Stimulated activated naive CD8-positive, alpha-beta T cell treated with anti-CD3 and anti-CD28 coated beads, Interleukin-15, amount 100 ng/mL, for 72 hours (primary cell): ENCODE results near the gene RPS15.

Experiments
- ATAC-seq: fragments of 150-1000 bp; cut with Tn5 transposase; 2 replicates; pipeline ENCODE4 v1.10.0; 2021; ENCODE audit warnings: mild to moderate bottlenecking, moderate library complexity
- DNase-seq, 2 donors: peaks; one replicate each; pipeline ENCODE4 v3.0.0; 2021 to 2022
- H3K27ac Mint-ChIP-seq, 2 donors: one replicate each; pipeline ENCODE4 v1.8.0; 2022; ENCODE audit warnings: mild to moderate bottlenecking in 2 of 2, mixed read lengths in 2 of 2, moderate library complexity in 2 of 2
- H3K27me3 Mint-ChIP-seq: one replicate; pipeline ENCODE4 v1.8.0; 2022; ENCODE audit warnings: mixed read lengths
- H3K4me1 Mint-ChIP-seq: one replicate; pipeline ENCODE4 v1.8.0; 2022; ENCODE audit warnings: mild to moderate bottlenecking, mixed read lengths
- H3K4me3 Mint-ChIP-seq, 2 donors: one replicate each; pipeline ENCODE4 v1.8.0; 2022; ENCODE audit warnings: mild to moderate bottlenecking in 2 of 2, mixed read lengths in 2 of 2, moderate library complexity in 1 of 2
- H3K9me3 Mint-ChIP-seq, 2 donors: one replicate each; pipeline ENCODE4 v1.8.0; 2022; ENCODE audit warnings: mixed read lengths in 2 of 2

Gene RPS15

GRCh38 chr19:1449467-1450442, 11.6 kb downstream of the RPS15 start, which contains the start of gene APC2:
Gene APC2 (plus strand): TSS chr19:1450121. CDS start chr19:1453002, 2,881 bp downstream.
- peaks cover 90% of the 10 kb centered on the region for H3K27me3 Mint-ChIP-seq
- H3K4me1 Mint-ChIP-seq = peaks cover 29% of the 10 kb centered on the region
- H3K27ac Mint-ChIP-seq = peak within 1 kb of the TSS in 1 of 2 donors; percentile 16
- peak; percentile 57 for ATAC-seq
- DNase-seq = peak in 1 of 2 donors; percentile 59
- H3K9me3 Mint-ChIP-seq = no peaks in the 10 kb centered on the region
- peak within 1 kb of the TSS; percentile 29 to 78 for H3K4me3 Mint-ChIP-seq

- Mint-ChIP-seq H3K4me3 (no peak overlapping the region), H3K9me3 (no peaks in the 10 kb centered on the region), H3K27me3 (peaks cover 95% of the 10 kb centered on the region), H3K4me1 (peaks cover 32% of the 10 kb centered on the region), H3K27ac (no peak overlapping the region)
- ATAC-seq (no peak), DNase-seq (no peak)
Measured at GRCh38 chr19:1450735-1451731, 12.8 kb downstream of the RPS15 start.

GRCh38 chr19:1451916-1452801, 14.0 kb downstream of the RPS15 start:
- DNase-seq = no peak
- Mint-ChIP-seq H3K4me1 (peaks cover 33% of the 10 kb centered on the region), H3K9me3 (no peaks in the 10 kb centered on the region), H3K4me3 (no peak overlapping the region), H3K27me3 (peaks cover 96% of the 10 kb centered on the region), H3K27ac (no peak overlapping the region)
- ATAC-seq = no peak

- no peak for DNase-seq
- no peak overlapping the region for H3K4me3 Mint-ChIP-seq
Measured at GRCh38 chr19:1452802-1453524, 14.8 kb downstream of the RPS15 start.

GRCh38 chr19:1453525-1454364, 15.5 kb downstream of the RPS15 start:
- no peak for DNase-seq
- ATAC-seq = no peak
- H3K27me3 Mint-ChIP-seq = peaks cover 96% of the 10 kb centered on the region
- H3K9me3 Mint-ChIP-seq = no peaks in the 10 kb centered on the region
- no peak overlapping the region for H3K4me3 Mint-ChIP-seq
- H3K4me1 Mint-ChIP-seq = peaks cover 34% of the 10 kb centered on the region
- no peak overlapping the region for H3K27ac Mint-ChIP-seq

More at GRCh38 chr19:1452802-1453524, 14.8 kb downstream of the RPS15 start:
- Mint-ChIP-seq H3K9me3 (no peaks in the 10 kb centered on the region), H3K27ac (no peak overlapping the region), H3K4me1 (peaks cover 33% of the 10 kb centered on the region), H3K27me3 (peaks cover 96% of the 10 kb centered on the region)
- ATAC-seq = no peak

GRCh38 chr19:1455002-1455335, 16.8 kb downstream of the RPS15 start:
- no peak for ATAC-seq
- H3K4me3 Mint-ChIP-seq = peak overlapping the region; percentile 12 to 61
- peaks cover 92% of the 10 kb centered on the region for H3K27me3 Mint-ChIP-seq

GRCh38 chr19:1455336-1456120, 17.3 kb downstream of the RPS15 start:
- Mint-ChIP-seq H3K27ac (peak overlapping the region in 1 of 2 donors; percentile 63), H3K4me1 (peaks cover 26% of the 10 kb centered on the region), H3K27me3 (peaks cover 87% of the 10 kb centered on the region), H3K4me3 (peak overlapping the region; percentile 33 to 45), H3K9me3 (no peaks in the 10 kb centered on the region)
- DNase-seq (peak; percentile 64 to 70), ATAC-seq (peak; percentile 69)

More at GRCh38 chr19:1455002-1455335, 16.8 kb downstream of the RPS15 start:
- Mint-ChIP-seq H3K27ac (no peak overlapping the region), H3K4me1 (peaks cover 30% of the 10 kb centered on the region), H3K9me3 (no peaks in the 10 kb centered on the region)
- no peak for DNase-seq

GRCh38 chr19:1456121-1456900, 18.1 kb downstream of the RPS15 start:
- no peak overlapping the region for H3K4me3 Mint-ChIP-seq
- peak; percentile 1 for ATAC-seq
- no peaks in the 10 kb centered on the region for H3K9me3 Mint-ChIP-seq
- H3K27me3 Mint-ChIP-seq = peaks cover 79% of the 10 kb centered on the region
- peaks cover 21% of the 10 kb centered on the region for H3K4me1 Mint-ChIP-seq
- no peak for DNase-seq
- peak overlapping the region in 1 of 2 donors; percentile 63 for H3K27ac Mint-ChIP-seq

GRCh38 chr19:1457031-1457739, 19.0 kb downstream of the RPS15 start:
- Mint-ChIP-seq H3K27ac (no peak overlapping the region), H3K27me3 (peaks cover 70% of the 10 kb centered on the region), H3K4me3 (no peak overlapping the region), H3K9me3 (no peaks in the 10 kb centered on the region), H3K4me1 (peaks cover 21% of the 10 kb centered on the region)
- ATAC-seq = no peak
- no peak for DNase-seq

- Mint-ChIP-seq H3K9me3 (no peaks in the 10 kb centered on the region), H3K27me3 (peaks cover 63% of the 10 kb centered on the region), H3K4me1 (peaks cover 21% of the 10 kb centered on the region), H3K27ac (no peak overlapping the region), H3K4me3 (no peak overlapping the region)
- DNase-seq (no peak), ATAC-seq (no peak)
Measured at GRCh38 chr19:1457892-1458291, 19.7 kb downstream of the RPS15 start.

GRCh38 chr19:1459479-1459878, 21.3 kb downstream of the RPS15 start:
- H3K27me3 Mint-ChIP-seq = peaks cover 47% of the 10 kb centered on the region
- H3K27ac Mint-ChIP-seq = no peak overlapping the region

More at GRCh38 chr19:1459479-1459878, 21.3 kb downstream of the RPS15 start:
- DNase-seq (no peak), ATAC-seq (no peak)
- peaks cover 21% of the 10 kb centered on the region for H3K4me1 Mint-ChIP-seq
- no peak overlapping the region for H3K4me3 Mint-ChIP-seq
- no peaks in the 10 kb centered on the region for H3K9me3 Mint-ChIP-seq
